GM18499 (cell line): Measurements from ENCODE around the gene SCN10A.

Experiments
- ATAC-seq: cut with Tn5 transposase; IDR thresholded peaks from one replicate; pipeline ENCODE4 v1.9.1; 2021; ENCODE audit warnings: moderate number of reproducible peaks; ENCODE audit not compliant: insufficient read depth, unreplicated experiment

The SCN10A gene

GRCh38 chr3:38723569-38724391 is 92.2 kb downstream of the SCN10A start:
- ATAC-seq: no peak

GRCh38 chr3:38722781-38723568 is 93.0 kb downstream of the SCN10A start:
- no peak for ATAC-seq

GRCh38 chr3:38721207-38721772 is 94.7 kb downstream of the SCN10A start:
- ATAC-seq: no peak

GRCh38 chr3:38720465-38720864 is 95.6 kb downstream of the SCN10A start:
- no peak for ATAC-seq

GRCh38 chr3:38717355-38718240 is 98.4 kb downstream of the SCN10A start:
- no peak for ATAC-seq

GRCh38 chr3:38713121-38713520 is 102.9 kb downstream of the SCN10A start:
- no peak for ATAC-seq

GRCh38 chr3:38711321-38711720 is 104.7 kb downstream of the SCN10A start:
- ATAC-seq: no peak

GRCh38 chr3:38707730-38708129 is 108.3 kb downstream of the SCN10A start:
- ATAC-seq: no peak

GRCh38 chr3:38706961-38707360 is 109.1 kb downstream of the SCN10A start:
- ATAC-seq: no peak

- no peak for ATAC-seq
These were observed 113.8 kb downstream of the SCN10A start for GRCh38 chr3:38702231-38702630.

GRCh38 chr3:38698760-38699159 is 117.3 kb downstream of the SCN10A start:
- no peak for ATAC-seq

GRCh38 chr3:38698061-38698460 is 118.0 kb downstream of the SCN10A start:
- no peak for ATAC-seq

- ATAC-seq: no peak
These were observed 120.0 kb downstream of the SCN10A start for GRCh38 chr3:38696034-38696433.

GRCh38 chr3:38690185-38690584 is 125.8 kb downstream of the SCN10A start:
- no peak for ATAC-seq

- ATAC-seq: no peak
These were observed 126.2 kb downstream of the SCN10A start for GRCh38 chr3:38689774-38690173.

GRCh38 chr3:38689346-38689745 is 126.7 kb downstream of the SCN10A start:
- no peak for ATAC-seq

GRCh38 chr3:38687321-38687720 is 128.7 kb downstream of the SCN10A start:
- no peak for ATAC-seq

- no peak for ATAC-seq
These were observed 131.5 kb downstream of the SCN10A start for GRCh38 chr3:38684546-38684945.

GRCh38 chr3:38669668-38670067 is 146.3 kb downstream of the SCN10A start:
- no peak for ATAC-seq

- ATAC-seq: no peak
These were observed 153.5 kb downstream of the SCN10A start for GRCh38 chr3:38662544-38662943.
